Upper lobe of left lung (tissue), 4 donors: ENCODE measurements around the gene TUBG2.

Experiments
- EP300 ChIP-seq, 4 donors: sonication (generic); formaldehyde crosslinking; IDR thresholded peaks; one replicate each; pipeline ENCODE4 v1.5.1; 2017; ENCODE audit warnings: antibody characterized with exemption in 4 of 4, control low read depth in 2 of 4
- POLR2A ChIP-seq, 4 donors: fragments of 450-650 bp; IDR thresholded peaks; one replicate each; pipeline ENCODE4 v1.5.1; 2016 to 2017; ENCODE audit warnings: antibody characterized with exemption in 4 of 4, mild to moderate bottlenecking in 2 of 4
- POLR2AphosphoS5 ChIP-seq, 2 donors: sonication (generic); formaldehyde crosslinking; IDR thresholded peaks; one replicate each; pipeline ENCODE4 v1.5.1; 2017; ENCODE audit warnings: antibody characterized with exemption in 2 of 2
- TF ChIP-seq, protein P1 (sequence below), 6 experiments: fragments of 450-650 bp in 4 of 6; fragments of 200-600 bp in 2 of 6; sonication (generic) in 2 of 6; IDR thresholded peaks; one replicate each; pipeline ENCODE4 v1.5.1; 2016 to 2019; ENCODE audit warnings: antibody characterized with exemption in 6 of 6

DNA sequence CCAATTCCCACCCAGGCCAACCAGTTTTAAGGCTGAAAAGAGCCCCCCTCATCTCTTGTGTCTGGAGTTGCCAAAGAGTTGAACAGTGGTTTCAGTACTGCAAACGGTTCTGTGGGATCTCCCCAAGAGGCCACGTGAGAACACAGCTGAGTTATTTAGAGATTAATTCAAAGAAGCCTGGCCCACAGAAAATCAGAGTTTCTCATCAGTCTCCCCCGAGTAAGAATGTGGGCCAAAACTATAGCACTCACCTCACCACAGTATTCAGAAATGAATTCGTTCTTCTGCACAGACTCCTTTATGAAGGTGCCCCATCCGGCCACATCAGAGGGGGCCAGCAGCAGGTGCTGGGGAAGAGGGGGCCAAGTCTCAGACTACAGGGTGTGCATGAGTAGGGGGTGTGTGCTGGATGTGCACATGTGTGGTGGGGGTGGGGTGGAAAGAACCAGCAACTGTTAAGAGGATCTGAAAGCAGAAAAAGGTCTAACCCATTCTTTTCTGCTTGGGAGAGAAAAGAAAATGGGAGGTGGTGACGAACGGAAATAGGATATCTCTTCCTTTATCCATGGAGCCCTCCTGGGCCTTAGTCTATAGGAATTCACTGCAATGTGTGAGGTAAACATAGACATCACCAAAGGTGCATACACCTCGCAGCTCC lies 45.9 kb downstream of the TUBG2 start:
- TF ChIP-seq POLR2A (IDR thresholded peaks at IDR 0.05) (no peak), EP300 (IDR thresholded peaks at IDR 0.05) (no peak), POLR2AphosphoS5 (IDR thresholded peaks at IDR 0.05) (no peak)
- TF ChIP-seq, protein P1, sequence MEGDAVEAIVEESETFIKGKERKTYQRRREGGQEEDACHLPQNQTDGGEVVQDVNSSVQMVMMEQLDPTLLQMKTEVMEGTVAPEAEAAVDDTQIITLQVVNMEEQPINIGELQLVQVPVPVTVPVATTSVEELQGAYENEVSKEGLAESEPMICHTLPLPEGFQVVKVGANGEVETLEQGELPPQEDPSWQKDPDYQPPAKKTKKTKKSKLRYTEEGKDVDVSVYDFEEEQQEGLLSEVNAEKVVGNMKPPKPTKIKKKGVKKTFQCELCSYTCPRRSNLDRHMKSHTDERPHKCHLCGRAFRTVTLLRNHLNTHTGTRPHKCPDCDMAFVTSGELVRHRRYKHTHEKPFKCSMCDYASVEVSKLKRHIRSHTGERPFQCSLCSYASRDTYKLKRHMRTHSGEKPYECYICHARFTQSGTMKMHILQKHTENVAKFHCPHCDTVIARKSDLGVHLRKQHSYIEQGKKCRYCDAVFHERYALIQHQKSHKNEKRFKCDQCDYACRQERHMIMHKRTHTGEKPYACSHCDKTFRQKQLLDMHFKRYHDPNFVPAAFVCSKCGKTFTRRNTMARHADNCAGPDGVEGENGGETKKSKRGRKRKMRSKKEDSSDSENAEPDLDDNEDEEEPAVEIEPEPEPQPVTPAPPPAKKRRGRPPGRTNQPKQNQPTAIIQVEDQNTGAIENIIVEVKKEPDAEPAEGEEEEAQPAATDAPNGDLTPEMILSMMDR (IDR thresholded peaks at IDR 0.05): no peak
